ENCODE measurements around the gene MCTP1.

- TF ChIP-seq CTCF (IDR thresholded peaks at IDR 0.05), result no peak
- TF ChIP-seq POLR2A (IDR thresholded peaks at IDR 0.05; ENCODE audit: low read depth), result no peak
- no peak for TF ChIP-seq POLR2AphosphoS5 (IDR thresholded peaks at IDR 0.05)
Observed at GRCh38 chr5:94870511-94871183, 414.2 kb downstream of the MCTP1 start.

All from esophagus muscularis mucosa (tissue), 3 donors.